ENCODE results near the gene NPDC1.

NPDC1 gene

DNA sequence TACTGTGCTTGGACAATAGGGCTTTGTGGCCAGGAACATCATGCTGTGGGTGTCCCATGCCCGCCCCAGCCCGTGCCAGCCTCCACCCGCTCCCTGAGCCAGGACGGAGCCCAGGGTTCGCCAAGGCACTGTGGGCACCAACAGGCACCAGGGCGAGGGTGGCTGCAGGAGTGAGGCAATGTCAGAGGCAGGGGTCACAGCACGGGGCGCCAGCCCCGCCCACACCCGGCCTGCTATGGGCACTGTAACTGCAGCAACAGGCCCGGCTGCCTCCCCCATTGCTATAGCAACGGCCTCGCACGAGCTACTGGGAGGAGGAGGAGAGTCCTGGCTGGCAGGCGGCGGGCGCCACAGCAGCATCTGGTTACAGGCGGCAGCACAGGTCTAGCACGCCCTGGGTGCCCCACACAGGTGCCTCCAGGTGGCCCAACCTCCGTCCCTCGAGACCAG lies 20.4 kb downstream of the NPDC1 start:
- Histone ChIP-seq H3K27ac (peak overlapping the region in 1 of 2 donors; percentile 38), H3K4me3 (no peak overlapping the region)
- DNase-seq (ENCODE audit: low spot score): no peak
- TF ChIP-seq, protein P1, sequence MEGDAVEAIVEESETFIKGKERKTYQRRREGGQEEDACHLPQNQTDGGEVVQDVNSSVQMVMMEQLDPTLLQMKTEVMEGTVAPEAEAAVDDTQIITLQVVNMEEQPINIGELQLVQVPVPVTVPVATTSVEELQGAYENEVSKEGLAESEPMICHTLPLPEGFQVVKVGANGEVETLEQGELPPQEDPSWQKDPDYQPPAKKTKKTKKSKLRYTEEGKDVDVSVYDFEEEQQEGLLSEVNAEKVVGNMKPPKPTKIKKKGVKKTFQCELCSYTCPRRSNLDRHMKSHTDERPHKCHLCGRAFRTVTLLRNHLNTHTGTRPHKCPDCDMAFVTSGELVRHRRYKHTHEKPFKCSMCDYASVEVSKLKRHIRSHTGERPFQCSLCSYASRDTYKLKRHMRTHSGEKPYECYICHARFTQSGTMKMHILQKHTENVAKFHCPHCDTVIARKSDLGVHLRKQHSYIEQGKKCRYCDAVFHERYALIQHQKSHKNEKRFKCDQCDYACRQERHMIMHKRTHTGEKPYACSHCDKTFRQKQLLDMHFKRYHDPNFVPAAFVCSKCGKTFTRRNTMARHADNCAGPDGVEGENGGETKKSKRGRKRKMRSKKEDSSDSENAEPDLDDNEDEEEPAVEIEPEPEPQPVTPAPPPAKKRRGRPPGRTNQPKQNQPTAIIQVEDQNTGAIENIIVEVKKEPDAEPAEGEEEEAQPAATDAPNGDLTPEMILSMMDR (IDR thresholded peaks at IDR 0.05): no peak

DNA sequence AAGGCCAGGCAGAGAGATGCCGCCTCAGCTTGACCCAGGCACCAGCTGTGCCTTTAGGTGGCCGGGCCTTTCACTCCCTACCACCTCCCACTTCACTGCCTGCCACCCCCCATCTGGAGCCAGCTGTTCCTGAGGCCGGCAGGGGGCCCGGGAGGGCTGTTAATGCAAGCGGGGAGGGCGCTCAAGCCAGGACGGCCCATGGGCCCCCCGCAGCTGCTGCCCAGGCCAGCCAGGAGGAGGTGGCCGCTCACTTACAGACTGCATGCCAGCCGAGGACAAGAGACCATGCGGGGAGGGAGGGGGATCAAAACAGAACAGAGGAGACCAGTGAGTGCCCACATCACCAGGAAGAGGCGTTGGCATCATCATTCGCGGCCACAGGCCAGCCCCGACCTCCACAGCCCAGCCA lies 22.4 kb downstream of the NPDC1 start:
- no peak overlapping the region for H3K4me3 ChIP-seq
- DNase-seq (ENCODE audit: low spot score): no peak
- TF ChIP-seq, protein P1 (IDR thresholded peaks at IDR 0.05): no peak
- H3K27ac ChIP-seq: peak overlapping the region in 1 of 2 donors; percentile 37

- no peak for DNase-seq (ENCODE audit: low spot score)
- no peak overlapping the region for H3K4me3 ChIP-seq
- H3K27ac ChIP-seq: peak overlapping the region in 1 of 2 donors; percentile 37
- TF ChIP-seq, protein P1 (IDR thresholded peaks at IDR 0.05): no peak
These were observed 22.8 kb downstream of the NPDC1 start for GRCh38 chr9:137023157-137023556.

DNA sequence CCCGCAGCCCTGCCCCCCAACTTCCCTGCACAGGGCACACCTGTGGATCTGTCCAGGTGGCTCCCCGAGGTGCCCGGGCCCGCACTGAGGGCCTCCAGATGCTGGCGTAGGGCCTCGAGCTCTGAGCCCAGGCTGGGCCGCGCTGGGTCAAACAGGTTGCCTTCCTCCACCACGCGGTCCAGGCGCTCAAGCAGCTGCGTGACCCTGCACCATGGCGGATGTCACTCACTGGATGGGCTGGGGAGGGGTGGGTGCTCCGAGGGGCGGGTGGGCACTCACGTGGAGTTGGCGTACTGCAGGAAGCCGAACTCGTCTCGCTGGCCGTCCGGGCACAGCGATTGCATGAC lies 23.3 kb downstream of the NPDC1 start:
- Histone ChIP-seq H3K4me3 (no peak overlapping the region), H3K27ac (peak overlapping the region in 1 of 2 donors; percentile 22)
- TF ChIP-seq, protein P1 (IDR thresholded peaks at IDR 0.05): no peak
- DNase-seq (ENCODE audit: low spot score): no peak

DNA sequence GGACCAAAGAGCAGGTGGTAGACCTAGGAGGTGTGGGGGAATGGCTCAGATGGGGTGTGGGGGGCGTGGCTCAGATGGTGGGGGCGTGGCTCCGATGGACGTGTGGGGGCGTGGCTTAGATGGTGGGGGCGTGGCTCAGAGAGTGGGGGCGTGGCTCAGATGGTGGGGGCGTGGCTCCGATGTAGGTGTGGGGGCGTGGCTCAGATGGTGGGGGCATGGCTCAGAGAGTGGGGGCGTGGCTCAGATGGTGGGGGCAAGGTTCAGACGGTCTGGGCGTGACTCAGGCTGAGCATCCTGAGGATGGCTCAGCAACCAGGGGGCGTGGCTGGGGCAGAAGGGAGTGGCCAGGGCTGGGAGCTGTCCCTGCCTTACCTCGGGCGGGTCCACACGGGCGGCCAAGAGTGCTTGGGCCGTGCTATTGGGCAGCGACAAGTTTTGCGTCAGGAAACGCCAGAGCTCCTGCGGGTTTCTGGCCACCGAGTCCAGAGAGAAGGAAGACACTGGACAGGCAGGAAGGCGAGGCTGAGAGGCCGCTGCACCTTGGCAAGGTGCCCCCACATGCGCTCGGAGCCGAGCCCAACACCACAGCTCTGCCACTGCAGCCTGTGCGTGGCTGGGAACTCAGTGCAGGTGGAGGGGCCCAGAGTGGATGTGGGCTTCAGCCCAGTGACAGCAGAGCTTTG lies 23.9 kb downstream of the NPDC1 start:
- no peak overlapping the region for H3K4me3 ChIP-seq
- DNase-seq (ENCODE audit: low spot score): no peak
- H3K27ac ChIP-seq: peak overlapping the region in 1 of 2 donors; percentile 22
- TF ChIP-seq, protein P1 (IDR thresholded peaks at IDR 0.05): no peak

GRCh38 chr9:137021568-137021978 lies 24.4 kb downstream of the NPDC1 start:
- TF ChIP-seq, protein P1 (IDR thresholded peaks at IDR 0.05): no peak
- no peak overlapping the region for H3K27ac ChIP-seq
- no peak for DNase-seq (ENCODE audit: low spot score)

More at GRCh38 chr9:137021568-137021978, 24.4 kb downstream of the NPDC1 start:
- H3K4me3 ChIP-seq: no peak overlapping the region
